CD4-positive, alpha-beta T cell treated with Interleukin-21 for 1 hour (primary cell): ENCODE measurements around the gene ADARB2.
A peak's percentile ranks its signal among the peaks of the same experiment; 100 is the strongest.

Experiments used
- DNase-seq: peaks from one replicate; pipeline ENCODE4 v3.0.0-alpha.2; 2020

The ADARB2 gene

GRCh38 chr10:1376384-1376945 is 360.9 kb downstream of the ADARB2 start:
- DNase-seq: no peak

GRCh38 chr10:1375346-1376170 is 361.8 kb downstream of the ADARB2 start:
- DNase-seq: no peak

- DNase-seq: no peak
These were observed 362.6 kb downstream of the ADARB2 start for GRCh38 chr10:1374511-1375345.

- DNase-seq: no peak
These were observed 364.0 kb downstream of the ADARB2 start for GRCh38 chr10:1373287-1373686.

GRCh38 chr10:1372212-1372611 is 365.1 kb downstream of the ADARB2 start:
- DNase-seq: no peak

- DNase-seq: no peak
These were observed 367.0 kb downstream of the ADARB2 start for GRCh38 chr10:1370298-1370697.

GRCh38 chr10:1369665-1370064 is 367.7 kb downstream of the ADARB2 start:
- DNase-seq: no peak

- DNase-seq: no peak
These were observed 368.1 kb downstream of the ADARB2 start for GRCh38 chr10:1369197-1369596.

GRCh38 chr10:1368842-1369171 is 368.5 kb downstream of the ADARB2 start:
- peak; percentile 15 for DNase-seq

- no peak for DNase-seq
These were observed 369.1 kb downstream of the ADARB2 start for GRCh38 chr10:1367938-1368841.

GRCh38 chr10:1366811-1367425 is 370.4 kb downstream of the ADARB2 start:
- DNase-seq: no peak

- DNase-seq: no peak
These were observed 371.0 kb downstream of the ADARB2 start for GRCh38 chr10:1366322-1366691.

- DNase-seq: no peak
These were observed 371.6 kb downstream of the ADARB2 start for GRCh38 chr10:1365540-1366321.

- no peak for DNase-seq
These were observed 373.0 kb downstream of the ADARB2 start for GRCh38 chr10:1364151-1364910.

- DNase-seq: no peak
These were observed 373.7 kb downstream of the ADARB2 start for GRCh38 chr10:1363446-1364121.

GRCh38 chr10:1362589-1363445 is 374.5 kb downstream of the ADARB2 start:
- no peak for DNase-seq

- DNase-seq: no peak
These were observed 375.8 kb downstream of the ADARB2 start for GRCh38 chr10:1361411-1362105.

- no peak for DNase-seq
These were observed 376.7 kb downstream of the ADARB2 start for GRCh38 chr10:1360558-1361164.
